Natural killer cell treated with Interleukin-12 subunit alpha and Interleukin-12 subunit beta and Interleukin-15 and Interleukin-18, amount 100 ng/mL, for 72 hours (primary cell): ENCODE results near the gene SHBG. TPM values are rescaled to one million over a fixed set of nuclear protein-coding genes. Genes with fewer than 3 reads are reported as not detected.

Experiments
- ATAC-seq, 2 donors: fragments of 150-1000 bp; cut with Tn5 transposase in 1 of 2; sonication (Bioruptor Pico), chemical (Tn5 transposase) in 1 of 2; 2 replicates each; pipeline ENCODE4 v1.10.0; 2021
- DNase-seq: peaks from one replicate; pipeline ENCODE4 v3.0.0; 2022; ENCODE audit warnings: low spot score
- H3K27ac Mint-ChIP-seq, 2 donors: 1 replicate in 1 of 2; 2 replicates in 1 of 2; pipeline ENCODE4 v1.8.0; 2022; ENCODE audit warnings: mixed read lengths in 2 of 2, mild to moderate bottlenecking in 1 of 2, moderate library complexity in 1 of 2
- H3K27me3 Mint-ChIP-seq, 2 donors: 1 replicate in 1 of 2; 2 replicates in 1 of 2; pipeline ENCODE4 v1.8.0; 2022; ENCODE audit warnings: mixed read lengths in 2 of 2
- H3K36me3 Mint-ChIP-seq: one replicate; pipeline ENCODE4 v1.8.0; 2022; ENCODE audit warnings: mixed read lengths
- H3K4me1 Mint-ChIP-seq, 2 donors: 1 replicate in 1 of 2; 2 replicates in 1 of 2; pipeline ENCODE4 v1.8.0; 2022; ENCODE audit warnings: low read depth in 2 of 2, mixed read lengths in 2 of 2, mild to moderate bottlenecking in 1 of 2
- H3K4me3 Mint-ChIP-seq: one replicate; pipeline ENCODE4 v1.8.0; 2022; ENCODE audit warnings: mixed read lengths
- H3K9me3 Mint-ChIP-seq: 2 replicates; pipeline ENCODE4 v1.8.0; 2022; ENCODE audit warnings: mixed read lengths
- total RNA-seq, 2 donors: library from RNA; stranded (reverse); gene quantifications; one replicate each; pipeline ENCODE4 v1.2.3, GENCODE V29; 2022

Gene SHBG
- not detected for total RNA-seq

GRCh38 chr17:7629939-7630571, at the start of gene SHBG:
Gene SHBG (plus strand): TSS chr17:7630135. CDS start chr17:7630173, 38 bp downstream.
- H3K27ac Mint-ChIP-seq = no peak within 1 kb of the TSS
- H3K9me3 Mint-ChIP-seq = no peaks in the 10 kb centered on the region
- no peaks in the 10 kb centered on the region for H3K27me3 Mint-ChIP-seq
- H3K4me3 Mint-ChIP-seq = no peak within 1 kb of the TSS
- no peak for ATAC-seq
- H3K36me3 Mint-ChIP-seq = no peaks in the 10 kb centered on the region
- peaks cover 7 to 10% of the 10 kb centered on the region in 2 donors for H3K4me1 Mint-ChIP-seq
- DNase-seq = no peak

GRCh38 chr17:7580604-7581575, 49.0 kb upstream of the SHBG start:
- H3K4me1 Mint-ChIP-seq = peaks cover 69 to 84% of the 10 kb centered on the region in 2 donors
- H3K36me3 Mint-ChIP-seq = peaks cover 25% of the 10 kb centered on the region
- H3K4me3 Mint-ChIP-seq = peak overlapping the region; percentile 79
- DNase-seq = no peak
- peak overlapping the region; percentile 96 to 99 for H3K27ac Mint-ChIP-seq
- H3K9me3 Mint-ChIP-seq = no peaks in the 10 kb centered on the region
- ATAC-seq = no peak
- H3K27me3 Mint-ChIP-seq = no peaks in the 10 kb centered on the region

GRCh38 chr17:7582396-7583252, 47.3 kb upstream of the SHBG start:
- Mint-ChIP-seq H3K27ac (peak overlapping the region; percentile 96 to 99), H3K9me3 (no peaks in the 10 kb centered on the region), H3K36me3 (peaks cover 17% of the 10 kb centered on the region), H3K4me1 (peaks cover 51 to 69% of the 10 kb centered on the region in 2 donors), H3K4me3 (peak overlapping the region; percentile 68), H3K27me3 (no peaks in the 10 kb centered on the region)
- DNase-seq (no peak), ATAC-seq (no peak)

GRCh38 chr17:7583253-7584109, 46.5 kb upstream of the SHBG start, which contains the start of gene MPDU1:
Gene MPDU1 (plus strand): TSS chr17:7583852. CDS start chr17:7583863, 11 bp downstream.
- no peaks in the 10 kb centered on the region for H3K9me3 Mint-ChIP-seq
- peaks cover 45 to 61% of the 10 kb centered on the region in 2 donors for H3K4me1 Mint-ChIP-seq
- H3K27ac Mint-ChIP-seq = peak within 1 kb of the TSS; percentile 96 to 99
- ATAC-seq = peak; percentile 83 to 86
- no peaks in the 10 kb centered on the region for H3K27me3 Mint-ChIP-seq
- peak; percentile 95 for DNase-seq
- peaks cover 12% of the 10 kb centered on the region for H3K36me3 Mint-ChIP-seq
- H3K4me3 Mint-ChIP-seq = peak within 1 kb of the TSS; percentile 97

- no peaks in the 10 kb centered on the region for H3K27me3 Mint-ChIP-seq
- H3K9me3 Mint-ChIP-seq = no peaks in the 10 kb centered on the region
- ATAC-seq = no peak
- H3K4me3 Mint-ChIP-seq = no peak overlapping the region
- DNase-seq = no peak
- no peaks in the 10 kb centered on the region for H3K36me3 Mint-ChIP-seq
- peaks cover 19 to 28% of the 10 kb centered on the region in 2 donors for H3K4me1 Mint-ChIP-seq
- H3K27ac Mint-ChIP-seq = peak overlapping the region in 1 of 2 donors; percentile 60
Observed at GRCh38 chr17:7586673-7587419, 43.1 kb upstream of the SHBG start.

GRCh38 chr17:7587420-7588151, 42.3 kb upstream of the SHBG start:
- Mint-ChIP-seq H3K27me3 (no peaks in the 10 kb centered on the region), H3K9me3 (no peaks in the 10 kb centered on the region), H3K4me1 (peaks cover 15 to 23% of the 10 kb centered on the region in 2 donors), H3K36me3 (no peaks in the 10 kb centered on the region), H3K4me3 (no peak overlapping the region), H3K27ac (peak overlapping the region in 1 of 2 donors; percentile 60)
- no peak for DNase-seq
- ATAC-seq = no peak

- H3K9me3 Mint-ChIP-seq = no peaks in the 10 kb centered on the region
- no peaks in the 10 kb centered on the region for H3K36me3 Mint-ChIP-seq
- DNase-seq = no peak
- ATAC-seq = peak in 1 of 2 donors; percentile 1
- H3K27ac Mint-ChIP-seq = peak overlapping the region in 1 of 2 donors; percentile 60
- no peaks in the 10 kb centered on the region for H3K27me3 Mint-ChIP-seq
- H3K4me1 Mint-ChIP-seq = peaks cover 15 to 18% of the 10 kb centered on the region in 2 donors
- H3K4me3 Mint-ChIP-seq = no peak overlapping the region
Observed at GRCh38 chr17:7588553-7589203, 41.3 kb upstream of the SHBG start.

GRCh38 chr17:7589204-7589868, 40.6 kb upstream of the SHBG start:
- H3K27me3 Mint-ChIP-seq = no peaks in the 10 kb centered on the region
- H3K36me3 Mint-ChIP-seq = peaks cover 4% of the 10 kb centered on the region
- ATAC-seq = peak; percentile 71 to 77
- H3K27ac Mint-ChIP-seq = no peak overlapping the region
- peak; percentile 74 for DNase-seq
- no peaks in the 10 kb centered on the region for H3K9me3 Mint-ChIP-seq
- H3K4me3 Mint-ChIP-seq = no peak overlapping the region
- H3K4me1 Mint-ChIP-seq = peaks cover 12 to 13% of the 10 kb centered on the region in 2 donors

- Mint-ChIP-seq H3K27ac (no peak within 1 kb of the TSS), H3K4me3 (no peak within 1 kb of the TSS), H3K36me3 (peaks cover 7% of the 10 kb centered on the region), H3K9me3 (no peaks in the 10 kb centered on the region), H3K4me1 (peaks cover 5 to 7% of the 10 kb centered on the region in 2 donors), H3K27me3 (no peaks in the 10 kb centered on the region)
- ATAC-seq = no peak
- no peak for DNase-seq
Observed at GRCh38 chr17:7589891-7590691, 39.8 kb upstream of the SHBG start, which contains the start of gene SOX15. Gene SOX15 (minus strand): TSS chr17:7590094. CDS start chr17:7589676, 418 bp downstream.

- no peak for ATAC-seq
- Mint-ChIP-seq H3K36me3 (peaks cover 12% of the 10 kb centered on the region), H3K27me3 (no peaks in the 10 kb centered on the region), H3K9me3 (no peaks in the 10 kb centered on the region), H3K4me1 (peaks cover 2 to 4% of the 10 kb centered on the region in 2 donors), H3K27ac (no peak overlapping the region), H3K4me3 (no peak overlapping the region)
- DNase-seq = no peak
Observed at GRCh38 chr17:7590743-7591142, 39.2 kb upstream of the SHBG start.
